RKO (cell line): ENCODE measurements around the gene ACACA.

Experiments used
- DNase-seq: peaks from one replicate; pipeline ENCODE4 v3.0.0-alpha.2; 2016; ENCODE audit warnings: low spot score

The ACACA gene

DNA sequence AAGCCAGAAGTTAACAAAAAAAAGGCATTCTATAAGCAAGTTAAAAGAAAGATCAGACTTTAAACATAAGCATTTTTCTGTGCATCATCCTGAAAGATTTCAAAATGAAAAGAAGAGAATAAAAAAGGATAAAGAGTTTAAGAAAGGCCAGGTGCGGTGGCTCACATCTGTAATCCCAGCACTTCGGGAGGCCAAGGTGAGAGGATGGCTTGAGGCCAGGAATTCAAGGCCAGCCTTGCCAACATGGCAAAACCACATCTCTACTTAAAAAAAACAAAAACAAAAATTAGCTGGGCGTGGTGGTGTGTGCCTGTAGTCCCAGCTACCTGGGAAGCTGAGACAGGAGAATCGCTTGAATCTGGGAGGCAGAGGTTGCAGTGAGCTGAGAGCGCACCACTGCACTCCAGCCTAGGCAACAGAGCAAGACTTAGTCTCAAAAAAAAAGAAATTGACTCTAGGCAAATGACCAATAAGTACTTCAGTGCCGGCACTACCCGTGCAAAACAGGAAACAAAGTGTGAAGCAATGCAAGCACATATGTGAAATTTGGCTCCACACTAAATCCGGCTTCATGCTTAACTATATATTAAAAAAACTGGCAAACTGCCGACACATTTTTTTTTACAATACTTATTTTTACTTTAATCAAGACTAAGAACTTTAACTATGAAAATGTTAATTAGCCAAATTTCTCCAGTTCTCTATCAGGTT, 114.1 kb downstream of the ACACA start:
- DNase-seq: no peak

DNA sequence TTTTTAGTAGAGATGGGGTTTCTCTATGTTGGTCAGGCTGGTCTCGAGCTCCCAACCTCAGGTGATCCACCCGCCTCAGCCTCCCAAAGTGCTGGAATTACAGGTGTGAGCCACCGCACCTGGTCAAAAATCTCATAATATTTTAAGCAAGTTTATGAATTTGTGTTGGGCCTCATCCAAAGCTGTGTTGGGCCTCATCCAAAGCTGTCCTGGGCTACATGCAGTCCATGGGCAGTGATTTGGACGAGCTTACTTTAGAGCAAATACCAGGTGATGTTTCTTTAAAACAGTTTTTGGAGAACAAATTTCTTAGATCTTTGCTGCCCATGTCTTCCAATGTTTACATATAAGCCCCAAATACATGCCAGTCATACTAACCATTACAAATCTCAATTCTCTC, 115.3 kb downstream of the ACACA start:
- no peak for DNase-seq

DNA sequence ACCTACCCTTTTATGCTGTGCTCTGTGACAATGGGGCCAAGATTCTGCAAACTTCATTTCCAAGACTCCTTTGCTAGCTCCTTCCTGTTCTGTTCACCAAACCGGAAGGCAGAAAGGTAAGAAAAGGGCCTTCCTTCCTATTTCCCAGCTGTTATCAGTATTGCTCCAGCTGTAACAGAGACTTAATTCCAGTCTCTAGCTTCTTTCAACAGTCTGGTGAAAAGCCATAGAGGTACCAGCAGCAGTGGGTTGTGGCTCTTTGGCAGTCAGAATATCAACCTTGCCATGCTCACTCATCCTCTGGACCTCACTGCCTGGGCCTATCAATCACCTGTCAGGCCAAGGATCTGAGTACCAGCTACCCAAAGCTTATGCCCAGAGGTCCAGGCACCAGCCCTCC, 120.2 kb downstream of the ACACA start:
- no peak for DNase-seq

DNA sequence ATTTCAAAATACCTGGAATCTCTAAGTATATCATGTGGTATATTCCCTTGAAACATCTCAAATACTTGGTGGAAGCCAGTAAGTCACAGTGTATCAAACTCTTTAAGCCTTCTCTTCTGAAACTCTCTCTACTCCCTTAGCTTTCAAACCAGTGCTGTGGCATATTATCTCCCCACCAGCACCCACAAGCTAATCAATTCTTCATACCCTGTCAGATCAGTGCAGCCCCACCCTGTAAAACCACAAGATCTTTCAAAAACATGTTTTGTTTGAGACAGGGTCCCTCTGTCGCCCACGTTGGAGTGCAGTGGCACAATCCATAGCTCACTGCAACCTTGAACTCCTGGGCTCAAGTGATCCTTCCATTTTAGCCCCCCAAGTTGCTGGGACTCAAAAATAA, 122.4 kb downstream of the ACACA start:
- DNase-seq: no peak

DNA sequence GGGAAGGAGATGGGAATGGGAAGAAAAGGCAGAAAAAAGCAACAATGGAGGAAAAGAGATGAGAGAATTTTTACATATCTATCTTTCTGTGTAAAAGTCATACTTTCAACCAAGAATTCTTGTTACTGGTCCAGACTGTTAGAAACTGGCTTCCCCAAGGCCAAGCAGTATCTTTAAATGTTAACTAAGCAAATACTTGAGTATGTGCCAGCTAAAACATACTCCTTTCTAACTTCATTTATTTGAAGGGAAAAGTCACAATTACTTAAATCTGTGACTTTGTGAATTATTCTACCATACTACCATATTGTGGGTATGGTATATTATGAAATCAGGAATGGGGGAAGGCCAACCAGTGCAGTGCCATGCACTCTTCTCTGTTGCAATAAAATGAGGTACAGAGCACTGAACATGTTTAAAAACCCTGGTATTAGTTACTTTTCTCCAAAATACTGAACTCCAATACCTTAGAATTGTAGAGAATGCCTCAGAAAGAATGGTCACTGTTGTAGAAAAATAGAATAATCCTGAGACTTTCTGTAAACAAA, 123.1 kb downstream of the ACACA start:
- no peak for DNase-seq

DNA sequence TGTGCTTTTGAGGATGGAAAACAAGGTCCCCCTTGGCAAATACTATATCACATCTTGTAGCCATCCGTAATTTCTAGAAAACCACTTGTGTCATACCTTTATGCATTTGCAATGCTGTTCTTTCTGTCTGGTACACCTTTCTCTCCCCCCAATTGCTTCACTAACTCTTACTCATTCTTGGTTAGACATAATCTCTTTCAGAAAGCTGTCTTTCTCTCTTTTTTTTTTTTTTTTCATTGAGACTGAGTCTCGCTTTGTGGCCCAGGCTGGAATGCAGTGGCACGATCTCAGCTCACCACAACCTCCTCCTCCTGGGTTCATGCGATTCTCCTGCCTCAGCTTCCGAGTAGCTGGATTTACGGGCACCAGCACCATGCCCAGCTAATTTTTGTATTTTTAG, 125.8 kb downstream of the ACACA start:
- DNase-seq: no peak

DNA sequence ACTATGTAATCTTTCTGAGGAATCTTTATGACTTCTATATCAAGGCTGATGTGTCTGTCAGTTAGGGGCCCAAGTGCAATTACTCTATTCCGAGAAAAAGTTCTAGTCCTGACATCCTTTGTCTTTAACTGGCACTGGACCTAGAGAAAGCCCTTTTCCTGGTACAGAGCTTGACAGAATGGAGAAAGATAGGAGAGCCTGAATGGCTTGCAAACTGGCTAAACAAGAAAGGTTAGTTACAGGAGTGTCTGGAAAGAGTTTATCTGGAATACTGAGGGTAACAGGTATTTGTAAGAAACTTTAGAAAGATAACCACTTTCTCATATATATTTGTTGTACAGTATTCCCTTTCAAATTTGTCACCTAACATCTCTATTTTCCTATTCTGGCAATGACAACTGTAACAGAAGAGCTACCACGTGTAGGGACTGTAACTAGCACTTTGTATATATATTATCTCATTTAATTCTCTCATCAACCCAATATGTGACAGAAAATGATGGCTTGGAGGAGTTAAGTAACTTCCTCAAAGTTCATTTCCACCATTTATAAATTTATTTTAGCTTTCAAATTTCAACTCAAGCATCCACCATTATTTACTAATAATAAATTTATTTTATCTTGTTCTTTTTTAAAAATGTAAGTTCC, 128.3 kb downstream of the ACACA start:
- no peak for DNase-seq

DNA sequence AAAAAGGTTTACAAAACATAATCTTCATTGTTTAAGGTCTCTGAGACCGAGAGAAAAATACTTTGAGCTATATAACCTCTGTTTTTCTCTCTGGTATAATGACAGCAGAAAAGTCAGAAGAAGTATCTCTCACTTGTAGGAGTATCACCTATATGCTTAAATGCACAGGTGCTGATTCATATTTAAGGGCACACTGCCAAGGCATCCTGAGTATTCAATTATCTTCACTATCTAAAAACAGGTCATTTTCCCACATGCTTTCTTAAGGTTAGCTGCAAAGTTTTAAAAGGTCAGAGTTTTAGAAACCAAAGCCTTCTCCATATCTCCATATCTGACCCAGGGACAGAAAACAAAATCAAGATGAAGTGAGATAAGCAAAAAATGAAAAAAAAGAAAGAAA, 130.2 kb downstream of the ACACA start:
- DNase-seq: no peak

DNA sequence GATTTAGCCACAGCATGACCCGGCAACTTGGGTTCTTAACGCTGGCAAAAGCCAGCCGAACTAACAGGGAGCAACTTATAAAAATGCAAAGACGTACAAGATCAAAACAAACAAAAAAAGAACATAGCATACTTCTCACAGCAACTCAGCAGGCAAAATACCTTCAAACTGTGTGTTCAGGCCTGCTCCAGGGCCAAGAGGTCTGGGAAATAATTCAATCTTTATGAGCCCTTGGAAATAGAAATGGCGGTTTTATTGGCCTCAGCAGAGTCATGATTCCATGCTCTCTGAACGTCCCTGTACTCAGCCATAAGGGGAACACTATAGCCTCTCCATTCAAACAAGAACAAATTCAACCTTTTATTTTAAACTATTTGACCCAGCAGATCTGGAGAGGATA, 132.2 kb downstream of the ACACA start:
- DNase-seq: no peak

DNA sequence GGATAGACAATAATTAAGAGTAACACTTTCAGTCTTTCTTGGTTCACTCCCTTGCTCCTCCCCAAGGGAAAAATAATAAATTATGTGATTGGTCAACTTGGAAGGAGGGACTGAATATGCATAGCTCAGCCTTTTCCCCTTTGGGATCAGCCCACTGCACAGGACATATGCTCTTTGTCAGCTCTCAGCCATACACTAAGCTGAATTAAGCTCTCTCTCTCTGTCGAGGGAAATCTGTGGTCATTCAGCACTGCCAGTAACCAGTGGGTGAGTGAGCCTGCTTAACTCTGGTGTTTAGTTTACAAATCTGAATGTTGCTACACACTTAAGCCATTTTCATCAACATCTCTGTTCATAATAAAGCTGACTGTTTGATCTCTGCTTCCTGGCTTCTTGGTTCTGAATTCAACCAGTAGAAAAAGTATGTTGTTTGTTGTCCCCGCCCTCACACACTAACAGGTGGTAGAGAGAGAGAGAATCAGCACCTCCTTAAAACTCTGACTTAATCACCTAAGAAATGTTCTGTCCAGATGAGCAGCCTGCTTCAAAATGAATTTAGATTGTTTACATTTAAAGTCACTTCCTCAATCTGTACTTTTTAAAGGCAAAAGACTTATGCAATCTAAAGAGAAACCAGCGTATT, 133.1 kb downstream of the ACACA start:
- no peak for DNase-seq

DNA sequence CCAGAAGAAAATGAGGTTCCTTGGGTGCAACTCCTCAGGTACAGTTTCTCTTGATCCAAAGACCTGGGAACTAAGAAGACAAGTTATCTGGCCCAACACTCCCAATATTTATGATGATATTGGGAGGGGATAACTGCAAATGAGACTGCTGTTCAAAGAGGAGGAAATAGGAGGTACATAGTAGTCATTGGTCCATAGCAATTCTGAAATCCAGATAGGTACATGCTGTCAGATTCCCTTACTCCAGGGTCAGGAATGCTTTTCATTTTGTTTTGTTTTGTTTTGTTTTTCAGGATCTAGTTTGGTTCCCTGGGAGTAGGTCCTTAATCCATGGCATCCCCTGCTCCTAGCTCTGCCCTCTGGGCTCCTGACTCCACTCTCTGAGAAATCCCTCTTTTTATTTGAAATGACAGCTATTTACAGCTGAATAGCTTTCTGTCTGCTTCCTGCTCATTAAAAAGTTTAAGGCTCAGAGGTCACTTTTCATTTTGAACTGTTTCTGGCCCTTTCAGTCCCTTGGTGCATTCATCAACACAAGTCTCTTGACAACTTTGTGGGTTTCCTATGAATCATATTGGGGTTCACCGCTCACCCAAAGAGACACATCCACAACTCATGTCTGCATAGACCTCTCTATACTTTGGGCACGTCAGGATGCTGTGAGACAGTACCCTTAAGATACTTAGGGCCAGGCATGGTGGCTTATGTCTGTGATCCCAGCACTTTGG, 141.0 kb downstream of the ACACA start:
- DNase-seq: no peak

DNA sequence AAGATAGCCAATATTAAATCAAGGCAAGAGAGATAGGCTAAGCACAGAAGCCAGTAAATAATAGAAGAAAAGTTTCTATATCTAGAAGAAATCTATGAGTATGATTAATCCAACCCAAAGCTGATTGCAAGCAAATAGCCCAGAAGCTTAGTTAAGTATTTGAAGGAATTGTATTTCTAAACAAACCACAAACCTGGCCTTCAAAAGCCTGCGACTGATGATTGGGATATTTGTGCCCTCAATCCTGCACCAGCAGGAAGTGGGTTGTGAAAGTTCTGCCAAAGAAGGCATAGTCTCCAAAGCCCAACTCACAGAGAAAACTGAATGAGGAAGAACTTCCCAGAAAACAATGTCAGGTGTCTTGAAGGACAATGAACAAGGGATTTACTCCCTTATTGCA, 145.3 kb downstream of the ACACA start:
- DNase-seq: no peak

DNA sequence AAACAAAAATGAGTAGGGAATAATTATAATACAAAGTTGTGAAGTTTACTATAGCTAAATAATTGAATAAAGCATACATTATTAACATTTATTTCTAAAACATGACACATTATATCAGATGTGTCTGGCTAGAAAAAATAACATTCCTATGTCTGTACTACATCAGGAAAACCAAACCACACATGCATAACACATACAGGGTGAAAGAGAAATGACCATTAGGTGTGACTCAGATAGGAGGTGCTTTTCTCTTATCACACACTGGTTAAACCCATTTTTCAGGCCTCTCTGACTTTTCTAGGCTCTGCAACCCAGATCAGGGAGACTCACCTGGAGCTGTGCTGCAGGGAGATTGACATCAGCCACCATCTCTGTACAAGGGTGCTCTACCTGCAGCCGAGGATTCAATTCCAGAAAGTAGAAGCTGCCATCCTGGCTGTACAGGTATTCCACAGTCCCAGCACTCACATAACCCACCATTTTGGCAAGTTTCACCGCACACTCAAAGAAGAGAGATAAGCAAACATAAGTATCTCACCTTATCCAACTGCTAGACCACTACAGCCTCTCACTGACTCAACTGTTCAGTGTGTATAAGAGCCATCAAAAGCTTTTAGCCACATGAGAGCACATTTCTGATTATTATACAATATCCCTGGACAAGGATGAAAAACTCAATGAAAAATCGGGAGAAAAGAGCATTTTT, 147.5 kb downstream of the ACACA start:
- DNase-seq: peak; percentile 51

DNA sequence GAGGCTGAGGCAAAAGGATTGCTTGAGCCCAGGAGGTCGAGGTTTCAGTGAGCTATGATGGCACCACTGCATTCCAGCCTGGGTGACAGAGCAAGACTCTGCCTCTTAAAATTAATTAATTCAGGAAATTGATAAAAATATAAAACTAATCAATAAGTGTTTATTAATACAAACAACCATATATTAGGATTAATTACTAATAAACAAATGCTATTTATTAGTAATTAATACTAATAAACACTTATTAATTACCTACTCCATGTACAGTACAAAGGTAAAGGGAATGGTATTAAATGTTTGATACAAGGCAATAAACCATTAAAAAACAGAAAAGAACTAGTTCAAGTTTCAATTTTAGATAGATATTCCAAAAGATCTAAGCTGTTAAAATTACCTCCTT, 150.0 kb downstream of the ACACA start:
- DNase-seq: no peak

DNA sequence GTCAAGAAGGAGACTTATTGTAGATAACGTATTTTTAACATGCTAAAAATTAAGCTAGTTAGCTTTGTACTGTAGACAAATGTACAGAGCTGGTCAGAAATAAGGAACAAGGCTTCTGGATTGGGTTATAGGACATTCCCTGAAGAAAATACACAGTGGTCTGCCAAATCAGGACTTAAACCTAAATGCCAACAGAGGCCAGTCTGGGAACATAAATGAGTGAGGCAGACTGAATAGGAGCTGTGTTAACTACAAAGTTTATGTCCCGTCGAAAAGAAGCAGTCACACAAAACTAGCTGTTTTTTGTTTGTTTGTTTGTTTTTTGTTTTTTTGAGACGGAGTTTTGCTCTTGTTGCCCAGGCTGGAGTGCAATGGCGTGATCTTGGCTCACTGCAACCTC, 151.2 kb downstream of the ACACA start:
- no peak for DNase-seq

DNA sequence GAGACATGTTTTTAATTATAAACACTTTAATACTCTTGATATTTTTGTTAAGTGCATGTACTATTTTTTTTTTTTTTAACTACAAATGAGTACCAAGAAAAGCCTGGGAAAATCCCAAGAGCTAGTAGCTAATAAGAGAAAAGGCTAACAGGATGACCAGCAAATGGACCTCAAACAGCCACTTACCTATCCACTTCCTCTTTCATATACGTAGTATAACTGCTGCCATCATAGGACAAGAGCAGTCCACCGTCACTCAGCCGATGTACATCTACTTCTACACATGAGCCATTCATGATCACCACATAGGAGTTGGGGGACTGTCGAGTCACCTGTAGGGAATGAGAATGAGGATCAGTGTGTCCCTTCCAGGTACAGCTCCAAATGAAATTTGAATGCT, 158.8 kb downstream of the ACACA start:
- DNase-seq: no peak

DNA sequence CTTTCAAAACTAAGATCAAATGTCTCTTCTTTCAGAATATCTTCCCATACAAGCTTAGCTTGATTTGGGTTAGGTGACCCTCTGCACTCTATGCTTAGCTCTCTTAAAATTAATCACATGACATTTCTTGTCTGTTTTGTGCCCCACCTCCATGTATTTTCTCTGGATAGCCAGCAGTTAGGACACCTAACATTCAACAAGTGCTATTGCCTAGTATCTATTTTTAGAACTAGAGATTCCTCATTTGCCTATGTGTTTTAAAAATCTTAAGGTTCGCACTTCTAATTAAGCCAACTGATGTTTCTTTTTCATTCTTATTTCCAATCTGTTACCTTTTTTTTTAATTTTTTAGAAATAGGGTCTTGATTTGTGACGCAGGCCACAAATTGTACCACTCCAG, 160.6 kb downstream of the ACACA start:
- no peak for DNase-seq

DNA sequence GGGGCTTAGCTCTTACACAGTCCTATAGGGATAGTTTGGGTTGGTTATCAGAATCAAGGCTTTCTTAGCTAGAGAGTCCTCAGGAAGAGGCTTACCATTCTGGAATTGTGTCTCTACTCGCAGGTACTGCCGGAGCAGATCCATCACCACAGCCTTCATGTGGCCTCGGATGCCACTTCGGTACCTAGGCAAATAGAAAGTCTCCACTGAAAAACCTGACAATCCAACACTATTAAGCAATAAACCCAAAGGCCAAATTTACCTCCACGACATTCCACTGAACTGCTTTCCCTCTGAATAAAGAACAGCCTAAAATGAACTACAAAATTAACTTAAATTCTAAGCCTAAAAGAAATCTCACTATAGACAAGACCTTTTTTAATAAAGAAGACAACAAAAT, 166.3 kb downstream of the ACACA start:
- no peak for DNase-seq

DNA sequence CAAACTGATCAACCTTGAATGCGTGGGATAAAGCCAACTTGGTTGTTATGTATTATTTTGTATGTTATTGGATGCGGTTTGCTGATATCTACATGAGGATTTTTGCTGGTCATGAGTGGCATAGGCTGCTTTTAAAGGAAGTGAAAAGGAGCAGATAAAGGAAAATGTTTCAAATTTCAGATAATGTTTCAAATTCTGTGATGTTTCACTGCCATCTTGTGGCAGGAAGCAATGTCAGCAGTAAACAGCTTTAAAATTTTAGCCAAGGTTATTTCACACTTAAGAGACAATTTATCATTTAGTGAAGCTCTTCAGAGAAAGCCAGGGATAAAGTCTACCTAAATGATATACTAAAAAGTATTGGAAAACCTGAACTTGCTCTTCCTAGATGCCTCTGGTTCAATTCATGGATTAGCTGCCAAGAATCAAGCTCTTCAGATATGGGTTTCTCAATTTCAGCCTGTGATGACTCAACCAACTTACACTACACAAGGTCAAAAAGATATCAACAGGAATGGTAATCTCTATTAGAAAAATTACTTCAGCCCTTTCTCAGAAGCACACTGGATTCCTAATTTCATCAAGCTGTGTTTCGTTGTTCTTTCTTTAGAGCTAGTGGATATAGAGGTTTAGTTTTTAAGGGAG, 166.8 kb downstream of the ACACA start:
- peak; percentile 36 for DNase-seq

DNA sequence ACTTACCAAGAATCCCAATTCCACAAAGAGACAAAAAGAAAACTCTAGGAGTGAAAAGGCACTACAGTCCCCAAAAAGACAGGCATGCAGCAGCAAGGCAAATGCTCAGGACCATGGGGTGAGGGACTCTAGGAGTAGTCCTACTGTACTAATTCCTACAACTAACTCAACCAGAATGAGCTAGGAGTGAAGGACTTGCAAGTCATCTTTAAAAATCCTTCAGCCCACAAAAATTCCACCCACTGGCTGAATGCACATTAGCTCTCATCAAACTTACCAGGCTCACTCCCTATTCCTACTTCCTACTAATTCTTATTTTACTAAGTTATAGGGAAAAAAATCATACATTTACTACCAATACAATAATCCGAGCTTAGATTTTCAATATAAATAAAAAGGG, 172.5 kb downstream of the ACACA start:
- no peak for DNase-seq

DNA sequence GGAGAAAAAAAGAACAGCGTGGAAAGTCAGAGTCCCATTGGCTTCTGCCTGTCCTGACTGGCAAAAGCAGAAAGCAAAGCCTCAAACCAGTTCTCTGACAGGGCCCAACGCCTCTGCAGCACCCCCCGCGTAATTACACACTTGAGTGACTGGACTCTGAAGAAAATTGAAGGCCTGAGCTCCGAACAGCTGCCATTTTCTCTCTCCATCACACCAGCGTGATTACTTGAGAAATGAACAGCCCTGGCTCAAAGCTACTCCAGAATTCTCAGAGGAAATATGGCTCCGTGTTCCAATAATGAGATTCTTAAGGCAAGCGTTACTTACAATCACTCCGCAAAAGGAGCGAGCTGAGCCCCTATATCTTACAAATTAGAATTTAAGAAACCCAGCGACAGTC, 173.6 kb downstream of the ACACA start:
- DNase-seq: no peak

DNA sequence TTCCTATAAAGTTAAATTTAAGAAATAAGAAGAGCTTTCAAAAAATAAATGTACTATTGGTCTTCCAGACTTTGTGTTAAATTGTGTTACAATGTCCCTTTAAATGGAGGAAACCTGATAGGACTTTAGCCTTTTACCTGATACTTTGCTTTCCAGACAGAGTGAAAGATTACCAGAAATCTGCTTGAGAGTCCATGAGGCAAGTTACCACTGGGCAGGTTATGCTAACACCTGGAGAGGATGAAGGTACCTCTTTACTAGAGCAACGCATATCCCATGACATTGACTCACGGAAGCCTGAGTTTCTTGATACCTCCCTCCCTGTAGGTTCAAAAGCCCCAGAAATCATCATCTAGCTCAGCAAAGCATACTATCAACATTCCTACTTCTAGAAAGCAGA, 174.7 kb downstream of the ACACA start:
- no peak for DNase-seq
